ENCODE results near the gene ELMO1.

DNA sequence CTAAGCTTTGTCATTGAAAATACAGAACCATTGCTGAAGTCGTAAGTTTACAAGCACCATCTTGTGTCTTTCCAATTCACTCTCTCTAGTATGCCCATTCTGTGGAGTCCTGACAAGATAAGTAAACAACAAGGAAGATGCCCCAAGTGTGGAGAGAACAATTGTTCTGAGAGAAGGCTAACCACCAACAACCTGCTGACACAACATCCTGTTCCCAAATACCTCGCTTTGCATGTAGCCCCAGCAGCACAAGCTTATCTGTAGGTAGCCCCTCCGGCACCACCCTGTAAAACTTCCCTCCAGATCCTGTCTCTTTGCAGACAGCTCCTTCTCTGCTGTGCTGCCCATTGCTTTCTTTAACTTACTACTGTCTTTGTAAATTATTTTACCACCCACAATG, 491.0 kb downstream of the ELMO1 start:
- TF ChIP-seq CTCF (IDR thresholded peaks at IDR 0.05) (no peak), ZFX (IDR thresholded peaks at IDR 0.05; ENCODE audit: borderline replicate concordance) (no peak)

All from 22Rv1 (cell line).